Fibroblast of lung (primary cell): ENCODE measurements around the gene SLC29A4.

Experiments
- EZH2 ChIP-seq: IDR thresholded peaks from 2 replicates; pipeline ENCODE4 v1.5.1; 2012; ENCODE audit warnings: low read length, control low read depth, mild to moderate bottlenecking; ENCODE audit errors: missing control alignments
- TF ChIP-seq, protein P1 (sequence below), 2 donors: IDR thresholded peaks in 1 of 2; conservative IDR thresholded peaks in 1 of 2; 1 replicate in 1 of 2; 2 replicates in 1 of 2; pipeline ENCODE4 v1.5.1; 2011 to 2012; ENCODE audit warnings: low read length in 2 of 2, control low read depth in 1 of 2, inconsistent platforms in 1 of 2, low read depth in 1 of 2, mild to moderate bottlenecking in 1 of 2

- TF ChIP-seq, protein P1, sequence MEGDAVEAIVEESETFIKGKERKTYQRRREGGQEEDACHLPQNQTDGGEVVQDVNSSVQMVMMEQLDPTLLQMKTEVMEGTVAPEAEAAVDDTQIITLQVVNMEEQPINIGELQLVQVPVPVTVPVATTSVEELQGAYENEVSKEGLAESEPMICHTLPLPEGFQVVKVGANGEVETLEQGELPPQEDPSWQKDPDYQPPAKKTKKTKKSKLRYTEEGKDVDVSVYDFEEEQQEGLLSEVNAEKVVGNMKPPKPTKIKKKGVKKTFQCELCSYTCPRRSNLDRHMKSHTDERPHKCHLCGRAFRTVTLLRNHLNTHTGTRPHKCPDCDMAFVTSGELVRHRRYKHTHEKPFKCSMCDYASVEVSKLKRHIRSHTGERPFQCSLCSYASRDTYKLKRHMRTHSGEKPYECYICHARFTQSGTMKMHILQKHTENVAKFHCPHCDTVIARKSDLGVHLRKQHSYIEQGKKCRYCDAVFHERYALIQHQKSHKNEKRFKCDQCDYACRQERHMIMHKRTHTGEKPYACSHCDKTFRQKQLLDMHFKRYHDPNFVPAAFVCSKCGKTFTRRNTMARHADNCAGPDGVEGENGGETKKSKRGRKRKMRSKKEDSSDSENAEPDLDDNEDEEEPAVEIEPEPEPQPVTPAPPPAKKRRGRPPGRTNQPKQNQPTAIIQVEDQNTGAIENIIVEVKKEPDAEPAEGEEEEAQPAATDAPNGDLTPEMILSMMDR (conservative IDR thresholded peaks at IDR 0.05 in 1 of 2, IDR thresholded peaks at IDR 0.05 in 1 of 2; ENCODE audit: low read depth in 1 of 2, low read length in 2 of 2): no peak
- TF ChIP-seq EZH2: no peak
These were observed 40.1 kb downstream of the SLC29A4 start for GRCh38 chr7:5322621-5323410.
